ENCODE results near the gene FMO1.
"Not testable (repeated sequence)": the region's sequence is repeated elsewhere in the genome, so short reads cannot be mapped to it uniquely, and the experiment has no call there.

The FMO1 gene

DNA sequence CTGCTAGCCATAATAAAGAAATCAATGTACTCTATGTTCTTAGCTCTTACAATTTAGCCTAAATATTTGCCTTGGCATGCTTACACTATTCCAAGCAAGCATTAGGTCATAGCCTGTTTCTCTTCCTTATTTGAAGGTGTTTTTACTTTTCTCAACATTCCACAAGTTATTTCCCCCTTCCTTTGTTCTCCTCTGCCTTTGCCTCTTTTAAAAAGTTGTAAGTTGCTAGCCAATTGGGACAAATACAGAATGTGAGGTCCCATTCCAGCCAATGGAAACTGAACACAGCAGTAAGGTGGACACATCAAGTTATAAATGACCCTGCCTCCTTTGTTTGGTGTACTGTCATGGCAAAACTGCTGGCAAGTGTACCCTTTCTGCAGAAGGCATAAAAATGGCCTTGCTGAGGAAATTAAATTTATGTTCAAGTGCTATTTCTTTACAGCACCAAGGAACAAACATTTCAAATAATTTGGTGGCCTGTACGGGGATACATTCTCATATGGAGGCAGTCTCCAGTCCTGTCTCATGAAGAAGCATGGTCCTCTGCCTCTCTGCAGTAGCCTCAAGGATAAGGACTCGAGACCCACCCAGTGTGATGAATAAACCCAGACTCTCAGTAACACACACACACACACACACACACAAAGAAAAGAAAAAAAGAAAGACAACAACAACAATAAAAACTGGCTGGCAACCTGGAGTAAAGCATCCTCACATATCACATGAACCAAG is 28.8 kb upstream of the FMO1 start:
- Histone ChIP-seq H3K27me3 (ENCODE audit: control insufficient read depth in 1 of 2, insufficient read depth in 2 of 2, low read length in 2 of 2) (no peaks in the 10 kb centered on the region), H3K36me3 (ENCODE audit: control insufficient read depth in 2 of 2, insufficient read depth in 2 of 2, low read length in 2 of 2) (no peaks in the 10 kb centered on the region), H3K4me1 (ENCODE audit: control insufficient read depth, insufficient read depth, low read length) (peaks cover 6% of the 10 kb centered on the region), H3K9ac (ENCODE audit: low read length in 2 of 2) (no peak overlapping the region), H3K4me3 (ENCODE audit: low read length in 2 of 2) (no peak overlapping the region), H3K9me3 (ENCODE audit: control insufficient read depth in 2 of 2, low read length in 2 of 2) (no peaks in the 10 kb centered on the region), H3K27ac (ENCODE audit: low read length) (no peak overlapping the region)

DNA sequence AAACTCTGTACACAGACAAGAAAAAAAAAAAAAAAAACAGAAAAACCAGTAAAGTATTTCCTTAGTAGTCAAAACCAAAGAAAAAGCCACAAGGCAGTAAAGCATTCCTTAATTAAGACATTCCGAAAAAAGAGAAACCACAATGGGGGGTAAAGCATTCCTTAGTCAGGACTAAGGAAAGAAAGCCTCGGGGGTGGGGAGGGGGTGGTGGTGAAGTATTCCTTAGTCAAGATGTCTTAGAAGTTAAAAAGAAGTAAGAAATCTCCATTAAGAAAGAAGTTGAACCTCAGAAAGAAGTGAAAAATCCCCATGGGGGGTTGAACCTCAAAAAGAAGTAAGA is 28.2 kb upstream of the FMO1 start:
- Histone ChIP-seq H3K4me3 (ENCODE audit: low read length in 2 of 2) (no peak overlapping the region), H3K27ac (ENCODE audit: low read length) (no peak overlapping the region), H3K9ac (ENCODE audit: low read length in 2 of 2) (no peak overlapping the region), H3K4me1 (ENCODE audit: control insufficient read depth, insufficient read depth, low read length) (peaks cover 6% of the 10 kb centered on the region), H3K27me3 (ENCODE audit: control insufficient read depth in 1 of 2, insufficient read depth in 2 of 2, low read length in 2 of 2) (no peaks in the 10 kb centered on the region), H3K36me3 (ENCODE audit: control insufficient read depth in 2 of 2, insufficient read depth in 2 of 2, low read length in 2 of 2) (no peaks in the 10 kb centered on the region), H3K9me3 (ENCODE audit: control insufficient read depth in 2 of 2, low read length in 2 of 2) (no peaks in the 10 kb centered on the region)

DNA sequence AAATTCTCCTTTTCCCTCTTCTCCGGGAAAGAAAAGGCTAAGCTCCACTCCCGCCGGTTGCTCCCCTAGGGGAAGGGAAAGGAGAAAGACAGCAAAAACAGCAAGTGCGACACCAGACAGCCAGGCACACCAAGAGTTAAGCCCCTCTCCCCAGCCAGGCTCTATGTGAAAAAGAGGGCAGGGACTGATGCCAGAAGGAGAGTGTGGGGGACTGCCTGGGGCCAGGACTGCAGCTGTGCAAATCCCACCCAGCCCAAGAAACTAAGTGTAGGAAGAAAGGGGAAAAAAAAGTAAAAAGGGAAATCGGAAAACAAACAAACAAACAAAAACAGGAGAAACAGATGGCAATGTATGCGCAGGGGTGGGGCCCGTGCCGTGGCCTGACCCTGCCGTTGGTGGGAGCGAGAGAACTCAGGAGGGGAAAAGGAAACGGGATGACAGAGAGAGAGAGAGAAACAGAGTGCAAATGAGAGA is 27.7 kb upstream of the FMO1 start:
- Histone ChIP-seq H3K4me3 (ENCODE audit: low read length in 2 of 2) (peak overlapping the region in 1 of 2 donors; percentile 54), H3K9me3 (ENCODE audit: control insufficient read depth in 2 of 2, low read length in 2 of 2) (no peaks in the 10 kb centered on the region), H3K27ac (ENCODE audit: low read length) (no peak overlapping the region), H3K36me3 (ENCODE audit: control insufficient read depth in 2 of 2, insufficient read depth in 2 of 2, low read length in 2 of 2) (no peaks in the 10 kb centered on the region), H3K27me3 (ENCODE audit: control insufficient read depth in 1 of 2, insufficient read depth in 2 of 2, low read length in 2 of 2) (no peaks in the 10 kb centered on the region), H3K4me1 (ENCODE audit: control insufficient read depth, insufficient read depth, low read length) (peaks cover 6% of the 10 kb centered on the region), H3K9ac (ENCODE audit: low read length in 2 of 2) (no peak overlapping the region)

DNA sequence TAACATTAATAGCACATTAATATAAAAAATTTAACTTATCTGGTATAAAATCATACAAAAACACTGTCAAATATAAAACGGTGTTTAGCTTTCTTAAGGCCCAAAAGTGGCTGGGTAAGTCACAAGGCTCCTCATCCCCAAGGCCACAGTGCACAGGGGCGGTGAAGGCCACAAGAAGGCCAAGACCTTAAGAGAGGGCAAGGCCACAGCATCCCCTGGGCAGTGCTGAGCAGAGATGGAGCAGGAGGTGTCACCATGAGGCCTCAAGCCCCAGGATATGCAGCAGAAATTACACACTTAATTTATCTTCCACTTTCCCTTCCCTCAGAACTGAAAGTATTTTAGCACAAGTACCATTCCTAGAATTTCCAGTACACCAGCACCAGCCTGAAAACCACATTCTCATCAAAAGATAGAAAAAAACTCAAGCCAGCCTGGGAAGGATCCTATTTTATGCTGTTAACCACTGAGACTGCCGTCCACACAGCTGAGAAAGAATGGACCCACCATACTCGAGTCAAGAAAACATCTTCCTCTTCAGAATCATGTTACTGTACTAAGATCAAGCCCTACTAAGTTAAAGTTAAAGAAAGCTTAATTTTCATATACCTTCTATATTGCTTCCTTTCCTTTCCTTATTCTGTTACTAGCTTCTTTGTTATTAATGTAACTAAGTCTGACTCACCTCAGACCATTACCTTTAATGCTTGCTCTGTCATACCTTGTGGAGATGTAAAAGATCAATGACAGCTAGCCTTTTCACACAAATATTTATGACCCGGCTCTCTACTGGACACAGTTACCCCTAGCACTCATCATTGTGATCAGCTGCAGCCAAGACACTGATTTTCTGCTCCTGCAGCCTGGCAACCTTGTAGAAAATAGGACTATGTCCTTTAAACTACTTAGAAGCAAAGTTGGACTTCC is 26.4 kb upstream of the FMO1 start:
- Histone ChIP-seq H3K4me3 (ENCODE audit: low read length in 2 of 2) (no peak overlapping the region), H3K4me1 (ENCODE audit: control insufficient read depth, insufficient read depth, low read length) (peaks cover 6% of the 10 kb centered on the region), H3K9ac (ENCODE audit: low read length in 2 of 2) (no peak overlapping the region), H3K27ac (ENCODE audit: low read length) (no peak overlapping the region), H3K36me3 (ENCODE audit: control insufficient read depth in 2 of 2, insufficient read depth in 2 of 2, low read length in 2 of 2) (no peaks in the 10 kb centered on the region), H3K9me3 (ENCODE audit: control insufficient read depth in 2 of 2, low read length in 2 of 2) (no peaks in the 10 kb centered on the region), H3K27me3 (ENCODE audit: control insufficient read depth in 1 of 2, insufficient read depth in 2 of 2, low read length in 2 of 2) (no peaks in the 10 kb centered on the region)

DNA sequence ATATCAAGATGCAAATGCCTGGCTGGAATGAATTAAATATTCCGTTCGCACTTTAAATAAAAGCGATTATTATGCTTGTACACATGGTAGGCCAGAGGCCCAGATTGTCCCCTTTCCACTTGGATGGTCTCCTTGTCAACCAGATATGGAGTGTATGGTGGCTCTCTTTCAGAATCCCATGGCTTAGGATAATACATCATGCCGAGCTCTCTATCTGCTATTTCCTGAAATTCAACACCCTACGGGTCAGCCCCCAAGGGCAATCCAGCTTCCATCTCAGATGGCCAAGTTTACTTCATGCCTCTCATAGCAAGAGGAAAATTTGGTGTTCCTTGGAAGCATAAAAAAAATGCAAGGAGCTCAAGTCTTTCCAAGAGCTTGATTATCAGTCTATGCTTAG is 25.4 kb upstream of the FMO1 start:
- H3K36me3 ChIP-seq (ENCODE audit: control insufficient read depth in 2 of 2, insufficient read depth in 2 of 2, low read length in 2 of 2): no peaks in the 10 kb centered on the region
- H3K9me3 ChIP-seq (ENCODE audit: control insufficient read depth in 2 of 2, low read length in 2 of 2): no peaks in the 10 kb centered on the region
- H3K9ac ChIP-seq (ENCODE audit: low read length in 2 of 2): no peak overlapping the region
- H3K4me1 ChIP-seq (ENCODE audit: control insufficient read depth, insufficient read depth, low read length): peaks cover 6% of the 10 kb centered on the region
- no peak overlapping the region for H3K27ac ChIP-seq (ENCODE audit: low read length)
- H3K27me3 ChIP-seq (ENCODE audit: control insufficient read depth in 1 of 2, insufficient read depth in 2 of 2, low read length in 2 of 2): no peaks in the 10 kb centered on the region
- no peak overlapping the region for H3K4me3 ChIP-seq (ENCODE audit: low read length in 2 of 2)

DNA sequence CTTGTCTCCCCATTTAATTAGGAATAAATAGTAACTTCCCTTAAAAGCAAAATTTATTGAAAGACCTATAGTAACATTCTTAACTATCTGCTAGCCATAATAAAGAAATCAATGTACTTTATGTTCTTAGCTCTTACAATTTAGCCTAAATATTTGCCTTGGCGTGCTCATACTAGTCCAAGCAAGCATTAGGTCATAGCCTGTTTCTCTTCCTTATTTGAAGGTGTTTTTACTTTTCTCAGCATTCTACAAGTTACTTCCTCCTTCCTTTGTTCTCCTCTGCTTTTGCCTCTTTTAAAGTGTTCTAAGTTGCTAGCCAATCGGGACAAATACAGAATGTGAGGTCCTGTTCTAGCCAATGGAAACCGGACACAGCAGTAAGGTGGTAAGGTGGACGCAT is 24.0 kb upstream of the FMO1 start:
- H3K27ac ChIP-seq (ENCODE audit: low read length); H3K27me3 ChIP-seq (ENCODE audit: control insufficient read depth in 1 of 2, insufficient read depth in 2 of 2, low read length in 2 of 2); H3K4me3 ChIP-seq (ENCODE audit: low read length in 2 of 2); H3K36me3 ChIP-seq (ENCODE audit: control insufficient read depth in 2 of 2, insufficient read depth in 2 of 2, low read length in 2 of 2); H3K9me3 ChIP-seq (ENCODE audit: control insufficient read depth in 2 of 2, low read length in 2 of 2); H3K9ac ChIP-seq (ENCODE audit: low read length in 2 of 2); H3K4me1 ChIP-seq (ENCODE audit: control insufficient read depth, insufficient read depth, low read length): not testable (repeated sequence)

DNA sequence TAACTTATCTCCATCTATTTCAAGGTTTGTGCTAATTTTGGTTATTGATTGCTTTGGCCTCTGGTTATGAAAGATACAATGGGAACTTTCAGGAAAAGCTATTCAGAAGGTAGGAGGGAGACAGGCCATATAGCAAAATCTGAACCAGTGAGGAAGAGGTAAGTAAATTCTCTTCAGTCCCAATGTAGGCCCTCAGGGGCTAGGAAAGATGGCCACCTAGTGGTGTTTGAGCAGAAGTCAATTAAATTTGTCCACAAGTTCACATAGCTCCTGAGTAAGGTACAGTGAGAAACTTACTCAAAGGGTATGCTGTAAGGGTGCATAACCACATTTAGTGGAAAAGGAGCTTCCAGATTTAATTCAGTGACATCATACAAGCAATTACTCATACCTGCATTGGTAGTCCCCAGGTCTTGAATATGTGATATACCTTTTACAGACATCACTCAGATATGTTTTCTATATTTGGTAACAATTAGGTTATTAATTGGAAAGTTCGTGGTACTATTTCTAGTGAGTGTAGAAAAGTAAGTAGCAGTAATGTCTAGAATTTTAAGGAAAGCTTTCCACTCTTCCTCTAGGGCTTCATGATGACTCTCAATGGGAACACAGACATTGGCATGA is 21.4 kb upstream of the FMO1 start:
- no peak overlapping the region for H3K27ac ChIP-seq (ENCODE audit: low read length)
- no peak overlapping the region for H3K9ac ChIP-seq (ENCODE audit: low read length in 2 of 2)
- H3K4me1 ChIP-seq (ENCODE audit: control insufficient read depth, insufficient read depth, low read length): peaks cover 3% of the 10 kb centered on the region
- no peaks in the 10 kb centered on the region for H3K27me3 ChIP-seq (ENCODE audit: control insufficient read depth in 1 of 2, insufficient read depth in 2 of 2, low read length in 2 of 2)
- no peaks in the 10 kb centered on the region for H3K36me3 ChIP-seq (ENCODE audit: control insufficient read depth in 2 of 2, insufficient read depth in 2 of 2, low read length in 2 of 2)
- H3K4me3 ChIP-seq (ENCODE audit: low read length in 2 of 2): no peak overlapping the region
- no peaks in the 10 kb centered on the region for H3K9me3 ChIP-seq (ENCODE audit: control insufficient read depth in 2 of 2, low read length in 2 of 2)

DNA sequence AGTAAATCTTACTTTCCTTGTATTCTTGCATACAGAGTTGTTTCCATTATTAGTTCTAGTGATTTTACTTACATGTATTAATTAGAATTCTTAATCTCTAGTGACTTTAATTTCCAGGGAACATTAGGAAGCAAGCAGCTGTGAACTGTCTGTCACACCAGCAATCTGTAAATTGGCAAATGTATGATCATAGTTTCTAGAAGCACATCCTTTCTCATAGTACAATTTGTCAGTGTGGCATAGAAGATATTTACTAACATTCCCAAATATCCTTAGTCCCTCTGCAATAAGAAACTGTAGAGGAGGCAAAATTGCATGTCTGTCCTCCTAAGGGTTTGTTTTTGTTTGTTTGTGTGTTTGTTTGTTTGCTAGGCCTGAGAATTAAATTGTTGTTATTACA is 17.0 kb upstream of the FMO1 start:
- Histone ChIP-seq H3K27me3 (ENCODE audit: control insufficient read depth in 1 of 2, insufficient read depth in 2 of 2, low read length in 2 of 2) (no peaks in the 10 kb centered on the region), H3K4me3 (ENCODE audit: low read length in 2 of 2) (no peak overlapping the region), H3K4me1 (ENCODE audit: control insufficient read depth, insufficient read depth, low read length) (no peaks in the 10 kb centered on the region), H3K9ac (ENCODE audit: low read length in 2 of 2) (no peak overlapping the region), H3K9me3 (ENCODE audit: control insufficient read depth in 2 of 2, low read length in 2 of 2) (no peaks in the 10 kb centered on the region), H3K36me3 (ENCODE audit: control insufficient read depth in 2 of 2, insufficient read depth in 2 of 2, low read length in 2 of 2) (no peaks in the 10 kb centered on the region), H3K27ac (ENCODE audit: low read length) (no peak overlapping the region)

DNA sequence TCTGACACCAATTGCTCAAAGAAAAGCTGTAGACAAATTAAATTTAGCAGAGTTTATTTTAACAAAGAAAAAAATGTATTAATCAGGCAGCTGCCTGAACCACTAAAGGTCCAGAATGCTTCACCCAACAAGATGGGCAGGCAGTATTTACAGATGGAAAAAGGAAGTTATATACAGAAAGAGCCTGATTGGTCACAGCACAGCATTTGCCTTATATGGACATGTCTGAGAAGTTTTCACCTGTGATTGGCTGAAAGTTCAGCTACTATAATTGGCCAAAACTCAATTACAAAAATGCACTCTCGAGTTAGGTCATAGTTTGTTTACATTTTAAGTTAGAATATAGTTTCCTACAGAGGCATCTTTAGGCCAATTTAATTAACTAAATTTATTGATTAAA is 15.1 kb upstream of the FMO1 start:
- H3K9me3 ChIP-seq (ENCODE audit: control insufficient read depth in 2 of 2, low read length in 2 of 2): no peaks in the 10 kb centered on the region
- H3K4me1 ChIP-seq (ENCODE audit: control insufficient read depth, insufficient read depth, low read length): no peaks in the 10 kb centered on the region
- H3K4me3 ChIP-seq (ENCODE audit: low read length in 2 of 2): no peak overlapping the region
- peaks cover 0 to 2% of the 10 kb centered on the region in 2 donors for H3K27me3 ChIP-seq (ENCODE audit: control insufficient read depth in 1 of 2, insufficient read depth in 2 of 2, low read length in 2 of 2)
- no peaks in the 10 kb centered on the region for H3K36me3 ChIP-seq (ENCODE audit: control insufficient read depth in 2 of 2, insufficient read depth in 2 of 2, low read length in 2 of 2)
- no peak overlapping the region for H3K27ac ChIP-seq (ENCODE audit: low read length)
- H3K9ac ChIP-seq (ENCODE audit: low read length in 2 of 2): no peak overlapping the region

DNA sequence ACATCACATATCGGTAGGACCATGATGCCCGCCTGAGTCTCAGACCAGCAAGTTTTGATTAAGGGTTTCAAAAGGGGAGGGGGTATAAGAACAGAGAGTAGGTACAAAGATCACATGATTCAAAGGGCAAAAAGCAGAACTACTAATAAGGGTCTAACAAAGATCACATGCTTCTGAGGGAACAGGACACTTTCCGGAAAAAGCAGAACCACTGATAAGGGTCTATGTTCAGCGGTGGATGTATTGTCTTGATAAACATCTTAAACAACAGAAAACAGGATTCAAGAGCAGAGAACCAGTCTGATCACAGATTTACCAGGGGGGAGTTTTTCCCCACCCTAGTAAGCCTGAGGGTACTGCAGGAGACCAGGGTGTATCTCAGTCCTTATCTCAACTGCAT is 12.1 kb upstream of the FMO1 start:
- H3K27me3 ChIP-seq (ENCODE audit: control insufficient read depth in 1 of 2, insufficient read depth in 2 of 2, low read length in 2 of 2); H3K4me3 ChIP-seq (ENCODE audit: low read length in 2 of 2); H3K9ac ChIP-seq (ENCODE audit: low read length in 2 of 2); H3K4me1 ChIP-seq (ENCODE audit: control insufficient read depth, insufficient read depth, low read length); H3K36me3 ChIP-seq (ENCODE audit: control insufficient read depth in 2 of 2, insufficient read depth in 2 of 2, low read length in 2 of 2); H3K27ac ChIP-seq (ENCODE audit: low read length); H3K9me3 ChIP-seq (ENCODE audit: control insufficient read depth in 2 of 2, low read length in 2 of 2): not testable (repeated sequence)
